IPS-18c (cell line): ENCODE measurements around the gene ELOF1.
A peak's percentile ranks its signal among the peaks of the same experiment; 100 is the strongest.

Source experiments
- H3K4me3 ChIP-seq: 2 replicates; pipeline ENCODE4 v1.7.0; 2013; ENCODE audit warnings: low read depth, mild to moderate bottlenecking, low read length, moderate library complexity; ENCODE audit not compliant: insufficient read depth
- H3K9me3 ChIP-seq: one replicate; pipeline ENCODE4 v1.6.1; 2013; ENCODE audit warnings: mild to moderate bottlenecking, low read length, moderate library complexity; ENCODE audit not compliant: control insufficient read depth, insufficient read depth

Gene ELOF1

GRCh38 chr19:11506101-11506555 lies 52.9 kb downstream of the ELOF1 start:
- peak overlapping the region; percentile 95 for H3K4me3 ChIP-seq
- no peaks in the 10 kb centered on the region for H3K9me3 ChIP-seq

DNA sequence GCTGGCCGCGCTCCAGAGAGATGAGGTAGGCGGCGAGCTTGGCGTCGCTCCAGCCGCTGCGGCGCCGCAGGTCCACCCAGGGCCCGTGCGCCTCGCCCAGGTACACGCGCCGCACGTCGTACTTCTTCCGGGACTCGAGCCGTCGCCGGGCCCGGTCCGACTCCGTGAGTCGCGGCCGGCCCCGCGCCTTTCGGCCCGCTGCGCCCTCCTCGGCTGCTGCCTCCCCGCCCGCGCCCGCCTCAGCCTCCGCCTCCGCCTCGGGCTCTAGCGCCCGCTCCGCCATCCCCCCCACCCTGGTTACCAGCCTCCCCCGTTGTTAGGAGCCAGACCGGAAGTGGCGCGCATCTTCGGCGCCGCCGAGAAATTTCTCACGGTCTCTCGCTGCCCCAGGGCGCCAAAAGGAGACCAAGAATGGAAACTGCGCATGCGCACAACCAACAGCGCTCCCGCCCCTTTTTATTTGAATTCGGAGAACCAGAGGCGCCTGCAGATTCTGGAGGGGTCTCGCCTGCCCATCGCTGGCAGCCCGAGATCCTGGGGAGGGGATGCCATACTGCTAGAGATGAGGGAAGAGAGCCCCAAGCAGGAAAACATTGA lies 53.4 kb downstream of the ELOF1 start, which contains the start of gene ZNF653:
Gene ZNF653 (minus strand): TSS at position 336 of the 597 bp plus-strand sequence. CDS start 53 bp downstream, at position 283.
- peak within 1 kb of the TSS; percentile 95 for H3K4me3 ChIP-seq
- H3K9me3 ChIP-seq = no peaks in the 10 kb centered on the region

DNA sequence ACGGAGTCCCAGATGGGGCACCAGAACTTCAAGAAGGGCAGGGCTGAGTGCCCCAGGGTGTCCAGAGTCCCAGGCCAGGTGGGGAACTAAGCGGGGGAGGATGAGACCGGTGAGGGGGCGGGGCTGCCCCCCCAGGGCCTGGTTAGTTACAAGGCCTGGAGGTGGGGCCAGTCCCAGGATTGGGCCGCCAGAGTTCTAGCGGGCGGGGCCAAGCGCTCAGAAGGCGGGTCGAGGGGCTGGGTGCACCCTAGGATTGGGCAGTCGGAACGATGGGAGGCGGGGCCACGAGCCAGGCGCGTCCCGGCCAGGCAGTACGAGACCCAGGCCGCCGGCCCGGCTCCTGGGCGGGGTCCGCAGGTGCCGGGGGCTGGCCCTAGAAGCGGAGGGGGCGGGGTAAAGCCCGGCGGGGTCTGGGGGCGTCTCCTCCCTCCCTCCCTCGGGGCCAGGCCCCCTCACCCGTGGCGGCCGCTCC lies 54.0 kb downstream of the ELOF1 start:
- Histone ChIP-seq H3K4me3 (peak overlapping the region; percentile 95), H3K9me3 (no peaks in the 10 kb centered on the region)

GRCh38 chr19:11504502-11505031 lies 54.5 kb downstream of the ELOF1 start:
- Histone ChIP-seq H3K9me3 (no peaks in the 10 kb centered on the region), H3K4me3 (peak overlapping the region; percentile 58)
